BJ (cell line): Measurements from ENCODE around the gene NKIRAS2. TPM values are rescaled to one million over a fixed set of nuclear protein-coding genes. Genes with fewer than 3 reads are reported as not detected.

Source experiments
- CTCF ChIA-PET: fragments of 350-600 bp; formaldehyde crosslinking; extraction: SDS; loops from one replicate; lab custom pipeline; 2021; ENCODE audit warnings: antibody characterized with exemption, inconsistent platforms; lab: Yijun Ruan, JAX
- POLR2A ChIA-PET: fragments of 300-600 bp; sonication (Branson Sonifier 250); formaldehyde crosslinking; extraction: SDS; loops from one replicate; lab custom pipeline; 2021; ENCODE audit warnings: antibody characterized with exemption; lab: Charles Lee
- DNase-seq: peaks from one replicate; pipeline ENCODE4 v3.0.0-alpha.2; 2011; ENCODE audit warnings: low read depth
- H3K27me3 ChIP-seq: 2 replicates; pipeline ENCODE4 v1.6.0; 2011; ENCODE audit warnings: low read length; ENCODE audit not compliant: control insufficient read depth, insufficient read depth
- H3K36me3 ChIP-seq: 2 replicates; pipeline ENCODE4 v1.5.1; 2011; ENCODE audit warnings: low read length; ENCODE audit not compliant: control insufficient read depth, insufficient read depth
- H3K4me3 ChIP-seq: 2 replicates; pipeline ENCODE4 v1.5.1; 2011; ENCODE audit warnings: low read depth, mild to moderate bottlenecking, control low read depth, low read length
- CTCF ChIP-seq: IDR thresholded peaks from 2 replicates; pipeline ENCODE4 v1.5.1; 2011; ENCODE audit warnings: low read depth, mild to moderate bottlenecking, control low read depth, inconsistent platforms, low read length, moderate library complexity; ENCODE audit not compliant: insufficient read depth
- polyA plus RNA-seq: library from polyadenylated mRNA; depleted of rRNA; stranded (reverse); fragments of >200 nt; gene quantifications from 2 replicates; pipeline ENCODE4 v1.2.3, GENCODE V29; 2011

NKIRAS2 gene
- polyA plus RNA-seq, 1 experiment, result 81.4 TPM

- H3K27me3 ChIP-seq, result peaks cover 36% of the 10 kb centered on the region
- no peaks in the 10 kb centered on the region for H3K36me3 ChIP-seq
- no peak overlapping the region for H3K4me3 ChIP-seq
- POLR2A ChIA-PET, result interaction anchor here (0.6 kb wide), 2 partner anchors 73 to 269 kb away, joined by 6 to 9 read pairs; partner anchors contain the start of gene JUP
- no peak for DNase-seq
- CTCF ChIA-PET, result interaction anchor here (1.1 to 1.9 kb wide), 4 partner anchors 11 to 31 kb away, joined by 4 to 9 read pairs (median 8); no protein-coding TSS in a partner anchor
- TF ChIP-seq CTCF, result no peak
Observed at GRCh38 chr17:42055496-42055895, 35.6 kb downstream of the NKIRAS2 start.

- ChIA-PET POLR2A (no interaction called here), CTCF (interaction anchor here (0.8 to 1.9 kb wide), 3 partner anchors 10 to 45 kb away, joined by 4 to 9 read pairs (median 8); no protein-coding TSS in a partner anchor)
- no peak for DNase-seq
- peaks cover 29% of the 10 kb centered on the region for H3K27me3 ChIP-seq
- no peak overlapping the region for H3K4me3 ChIP-seq
- H3K36me3 ChIP-seq, result no peaks in the 10 kb centered on the region
- no peak for TF ChIP-seq CTCF
Observed at GRCh38 chr17:42056635-42057034, 36.7 kb downstream of the NKIRAS2 start.

DNA sequence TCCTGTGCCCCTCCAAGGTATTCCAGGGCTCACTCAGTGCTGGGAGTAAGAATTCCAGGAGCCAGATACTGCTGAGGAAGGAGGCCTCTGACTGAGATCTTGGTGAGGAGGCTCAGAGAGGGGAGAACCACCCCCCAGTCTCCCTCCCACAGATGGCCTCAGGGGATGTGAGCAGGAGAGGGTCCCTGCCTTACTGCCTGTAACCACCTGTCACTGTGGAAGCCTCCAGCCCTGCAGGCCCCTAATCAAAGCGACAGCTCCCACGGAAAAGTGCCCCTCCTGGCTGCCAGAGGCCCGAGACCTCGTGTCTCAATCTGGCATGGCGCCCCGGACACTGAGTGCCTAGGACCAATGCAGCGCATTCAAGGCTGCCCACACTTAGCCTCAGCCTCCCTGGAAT is 38.2 kb downstream of the NKIRAS2 start:
- peaks cover 21% of the 10 kb centered on the region for H3K27me3 ChIP-seq

DNA sequence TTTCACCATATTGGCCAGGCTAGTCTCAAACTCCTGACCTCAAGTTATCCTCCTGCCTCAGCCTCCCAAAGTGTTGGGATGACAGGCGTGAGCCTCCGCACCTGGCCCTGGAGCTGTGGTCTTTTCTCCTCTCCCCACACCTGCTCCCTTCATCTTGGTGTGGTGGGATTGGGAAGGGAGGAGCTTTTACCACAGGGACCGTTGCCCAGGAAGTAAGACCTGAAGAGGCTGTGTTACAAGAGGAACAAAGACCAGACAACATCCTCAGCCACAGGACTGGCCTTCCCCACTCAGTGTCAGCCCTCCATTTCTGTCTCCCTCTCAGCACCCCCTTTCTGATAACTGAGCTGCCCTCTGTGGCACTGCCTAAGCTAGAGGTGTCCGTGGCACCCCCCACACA is 39.9 kb downstream of the NKIRAS2 start:
- POLR2A ChIA-PET, result no interaction called here
- no peak for TF ChIP-seq CTCF
- Histone ChIP-seq H3K27me3 (peaks cover 10% of the 10 kb centered on the region), H3K4me3 (no peak overlapping the region), H3K36me3 (no peaks in the 10 kb centered on the region)
- CTCF ChIA-PET, result interaction anchor here (1.4 to 2.1 kb wide), 3 partner anchors 8 to 19 kb away, joined by 3 to 6 read pairs (median 3); no protein-coding TSS in a partner anchor
- no peak for DNase-seq

More for the DNA sequence above, 38.2 kb downstream of the NKIRAS2 start:
- TF ChIP-seq CTCF, result no peak
- H3K4me3 ChIP-seq, result no peak overlapping the region
- CTCF ChIA-PET, result interaction anchor here (1.1 to 1.5 kb wide), 2 partner anchors 38 to 44 kb away, joined by 3 to 4 read pairs; partner anchors contain the start of gene NKIRAS2
- no peaks in the 10 kb centered on the region for H3K36me3 ChIP-seq
- no peak for DNase-seq
- POLR2A ChIA-PET, result no interaction called here

GRCh38 chr17:42060231-42060630 is 40.3 kb downstream of the NKIRAS2 start:
- H3K4me3 ChIP-seq, result no peak overlapping the region
- H3K27me3 ChIP-seq, result peaks cover 6% of the 10 kb centered on the region
- no peaks in the 10 kb centered on the region for H3K36me3 ChIP-seq
- TF ChIP-seq CTCF, result no peak
- no peak for DNase-seq
- ChIA-PET CTCF (interaction anchor here (1.4 to 2.1 kb wide), 3 partner anchors 8 to 19 kb away, joined by 3 to 6 read pairs (median 3); no protein-coding TSS in a partner anchor), POLR2A (no interaction called here)
